Left lung (tissue), 10 donors: ENCODE data around the gene SLC13A2. TPM values are rescaled to one million over a fixed set of nuclear protein-coding genes. Genes with fewer than 3 reads are reported as not detected.
A peak's percentile ranks its signal among the peaks of the same experiment; 100 is the strongest.

Source experiments
- ATAC-seq: fragments of 200-7000 bp; cut with Tn5 transposase; one replicate; pipeline ENCODE4 v1.9.1; 2020; ENCODE audit warnings: moderate library complexity
- DNase-seq, 4 donors: peaks; one replicate each; pipeline ENCODE4 v3.0.0-alpha.2; 2013 to 2020
- H3K27ac ChIP-seq, 2 donors: fragments of 200-600 bp; sonication (generic) in 1 of 2; one replicate each; pipeline versions ENCODE4 v1.5.0 to v1.8.0; 2020 to 2021
- H3K27me3 ChIP-seq, 2 donors: fragments of 200-600 bp; sonication (generic) in 1 of 2; one replicate each; pipeline versions ENCODE4 v1.5.0 to v1.8.0; 2020 to 2021
- H3K36me3 ChIP-seq, 2 donors: fragments of 200-600 bp; sonication (generic) in 1 of 2; one replicate each; pipeline versions ENCODE4 v1.5.0 to v1.8.0; 2020 to 2021
- H3K4me1 ChIP-seq, 2 donors: fragments of 200-600 bp; one replicate each; pipeline ENCODE4 v1.8.0; 2021
- H3K4me3 ChIP-seq, 2 donors: fragments of 200-600 bp; sonication (generic) in 1 of 2; one replicate each; pipeline versions ENCODE4 v1.5.0 to v1.8.0; 2020 to 2021; ENCODE audit warnings: mild to moderate bottlenecking in 1 of 2
- H3K9me3 ChIP-seq, 2 donors: fragments of 200-600 bp; sonication (generic) in 1 of 2; one replicate each; pipeline versions ENCODE4 v1.5.0 to v1.8.0; 2020 to 2021
- intact Hi-C, 2 donors: fragments of 100-400 bp; cut with DNase I; formaldehyde crosslinking; loops; one replicate each; pipeline versions ENCODE4 v1.11.2 to v1.14.2; 2022
- polyA plus RNA-seq, 6 donors: library from polyadenylated mRNA; unstranded; fragments of 120-200 nt; gene quantifications; one replicate each; pipeline ENCODE4 v1.2.1, GENCODE V29; 2013; ENCODE audit not compliant: insufficient read length in 6 of 6
- total RNA-seq, 2 donors: library from RNA; stranded (reverse); fragmentation: NEBNext Ultra II Directional; extraction: Animal tissue kit (Norgen Biotek cat#: 25700); gene quantifications; one replicate each; pipeline ENCODE4 v1.2.1, GENCODE V29; 2021
- TF ChIP-seq, protein P1 (sequence below), 2 donors: fragments of 200-600 bp; sonication (generic) in 1 of 2; IDR thresholded peaks; one replicate each; pipeline versions ENCODE4 v1.5.0 to v1.8.0; 2021; ENCODE audit warnings: antibody characterized with exemption in 2 of 2
- donor health status: DM: no; HTN: yes; CAD: no.
- donor health status: DM: no; HTN: no; CAD: no.

Gene SLC13A2
- total and polyA plus RNA-seq, 8 donors = 0.13 to 0.60 (median 0.42) TPM; not detected in 2

DNA sequence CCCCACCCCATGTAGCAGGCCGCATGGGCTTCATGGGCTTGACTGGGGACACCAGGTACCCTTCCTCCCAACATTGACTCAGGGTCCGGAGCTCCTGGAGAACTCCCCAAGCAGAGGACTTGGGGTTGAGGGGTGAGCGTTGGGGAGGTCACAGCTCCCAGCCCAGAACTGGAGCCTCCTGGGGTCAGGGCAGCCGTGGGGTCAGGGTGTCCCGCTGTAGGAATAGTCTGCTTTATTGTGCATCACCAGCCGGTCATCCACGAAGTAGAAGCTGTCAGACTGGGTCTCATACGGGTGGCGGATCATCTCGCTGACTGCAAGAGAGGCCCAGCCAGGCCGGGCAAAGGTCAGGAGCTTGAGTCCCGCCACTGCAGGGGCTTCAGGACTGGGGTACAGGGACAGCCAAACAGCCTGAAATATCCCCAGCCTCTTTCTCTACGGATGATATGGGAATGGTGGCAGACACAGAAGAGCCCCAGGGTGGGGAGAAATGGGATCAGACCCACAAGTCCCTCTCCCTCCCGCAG lies 73.7 kb downstream of the SLC13A2 start:
- TF ChIP-seq, protein P1, sequence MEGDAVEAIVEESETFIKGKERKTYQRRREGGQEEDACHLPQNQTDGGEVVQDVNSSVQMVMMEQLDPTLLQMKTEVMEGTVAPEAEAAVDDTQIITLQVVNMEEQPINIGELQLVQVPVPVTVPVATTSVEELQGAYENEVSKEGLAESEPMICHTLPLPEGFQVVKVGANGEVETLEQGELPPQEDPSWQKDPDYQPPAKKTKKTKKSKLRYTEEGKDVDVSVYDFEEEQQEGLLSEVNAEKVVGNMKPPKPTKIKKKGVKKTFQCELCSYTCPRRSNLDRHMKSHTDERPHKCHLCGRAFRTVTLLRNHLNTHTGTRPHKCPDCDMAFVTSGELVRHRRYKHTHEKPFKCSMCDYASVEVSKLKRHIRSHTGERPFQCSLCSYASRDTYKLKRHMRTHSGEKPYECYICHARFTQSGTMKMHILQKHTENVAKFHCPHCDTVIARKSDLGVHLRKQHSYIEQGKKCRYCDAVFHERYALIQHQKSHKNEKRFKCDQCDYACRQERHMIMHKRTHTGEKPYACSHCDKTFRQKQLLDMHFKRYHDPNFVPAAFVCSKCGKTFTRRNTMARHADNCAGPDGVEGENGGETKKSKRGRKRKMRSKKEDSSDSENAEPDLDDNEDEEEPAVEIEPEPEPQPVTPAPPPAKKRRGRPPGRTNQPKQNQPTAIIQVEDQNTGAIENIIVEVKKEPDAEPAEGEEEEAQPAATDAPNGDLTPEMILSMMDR (IDR thresholded peaks at IDR 0.05) = no peak
- no peak for DNase-seq
- no peak for ATAC-seq

More for the DNA sequence above, 73.7 kb downstream of the SLC13A2 start:
- intact Hi-C loops = loop anchor here in 1 of 2 donors (10.0 kb wide), 1 partner anchor 68 kb away; the partner anchor contains the start of gene RSKR
- Histone ChIP-seq H3K4me1 (peaks cover 0 to 49% of the 10 kb centered on the region in 2 donors), H3K9me3 (no peaks in the 10 kb centered on the region), H3K27me3 (no peaks in the 10 kb centered on the region), H3K36me3 (peaks cover 0 to 10% of the 10 kb centered on the region in 2 donors), H3K4me3 (no peak overlapping the region), H3K27ac (peak overlapping the region in 1 of 2 donors; percentile 87)

Other genes with a start within 250 kb of the SLC13A2 start
- 10 to 100 TPM; 27.0 to 69.3 TPM for gene TMEM97, start 154.4 kb upstream of the SLC13A2 start, total RNA-seq
- 10 to 100 TPM; 39.6 to 53.9 (median 45.0) TPM for gene TMEM97, start 154.4 kb upstream of the SLC13A2 start, polyA plus RNA-seq
- gene IFT20, start 138.2 kb upstream of the SLC13A2 start, total RNA-seq = 10 to 100 TPM; 27.6 to 42.2 TPM
- gene IFT20, start 138.2 kb upstream of the SLC13A2 start, polyA plus RNA-seq = 10 to 100 TPM; 51.0 to 60.4 (median 56.8) TPM
- gene TNFAIP1, start 137.9 kb upstream of the SLC13A2 start, total RNA-seq = 10 to 100 TPM; 57.6 to 80.7 TPM
- gene TNFAIP1, start 137.9 kb upstream of the SLC13A2 start, polyA plus RNA-seq = 10 to 100 TPM; 34.2 to 41.6 (median 40.2) TPM
- 10 to 100 TPM; 65.6 to 76.8 TPM for gene POLDIP2, start 116.1 kb upstream of the SLC13A2 start, total RNA-seq
- 10 to 100 TPM; 56.0 to 67.8 (median 62.1) TPM for gene POLDIP2, start 116.1 kb upstream of the SLC13A2 start, polyA plus RNA-seq
- not detected for gene SEBOX, start 108.4 kb upstream of the SLC13A2 start, total RNA-seq
- not detected for gene SEBOX, start 108.4 kb upstream of the SLC13A2 start, polyA plus RNA-seq
- 1 to 10 TPM in 1 of 2 donors, under 1 TPM in 1; 0.50 to 1.6 TPM for gene VTN, start 103.3 kb upstream of the SLC13A2 start, total RNA-seq
- gene VTN, start 103.3 kb upstream of the SLC13A2 start, polyA plus RNA-seq = 1 to 10 TPM in 2 of 6 donors, under 1 TPM in 4; 0.42 to 2.2 (median 0.94) TPM
- 10 to 100 TPM; 12.9 to 19.9 TPM for gene SARM1, start 102.0 kb upstream of the SLC13A2 start, total RNA-seq
- 10 to 100 TPM; 11.7 to 15.3 (median 12.9) TPM for gene SARM1, start 102.0 kb upstream of the SLC13A2 start, polyA plus RNA-seq
- gene SLC46A1, start 67.4 kb upstream of the SLC13A2 start, total RNA-seq = 10 to 100 TPM; 23.7 to 28.8 TPM
- 10 to 100 TPM in 3 of 6 donors, 1 to 10 TPM in 3; 7.9 to 12.1 (median 10.5) TPM for gene SLC46A1, start 67.4 kb upstream of the SLC13A2 start, polyA plus RNA-seq
- gene FOXN1, start 32.7 kb downstream of the SLC13A2 start, total RNA-seq = under 1 TPM; 0.18 to 0.29 TPM
- gene FOXN1, start 32.7 kb downstream of the SLC13A2 start, polyA plus RNA-seq = under 1 TPM; 0.06 to 0.23 (median 0.15) TPM
- gene UNC119, start 79.0 kb downstream of the SLC13A2 start, total RNA-seq = 10 to 100 TPM; 25.7 to 28.9 TPM
- 10 to 100 TPM; 29.1 to 36.7 (median 35.9) TPM for gene UNC119, start 79.0 kb downstream of the SLC13A2 start, polyA plus RNA-seq
- gene PIGS, start 97.9 kb downstream of the SLC13A2 start, total RNA-seq = 10 to 100 TPM; 59.6 to 63.3 TPM
- gene PIGS, start 97.9 kb downstream of the SLC13A2 start, polyA plus RNA-seq = 10 to 100 TPM; 57.9 to 66.6 (median 64.0) TPM
- gene ALDOC, start 103.3 kb downstream of the SLC13A2 start, total RNA-seq = 10 to 100 TPM; 10.9 to 15.2 TPM
- 10 to 100 TPM; 17.7 to 25.5 (median 20.8) TPM for gene ALDOC, start 103.3 kb downstream of the SLC13A2 start, polyA plus RNA-seq
- 10 to 100 TPM in 1 of 2 donors, 1 to 10 TPM in 1; 9.5 to 15.2 TPM for gene SPAG5, start 125.4 kb downstream of the SLC13A2 start, total RNA-seq
- 10 to 100 TPM; 40.4 to 91.5 (median 63.4) TPM for gene SPAG5, start 125.4 kb downstream of the SLC13A2 start, polyA plus RNA-seq
- 10 to 100 TPM in 1 of 2 donors, 1 to 10 TPM in 1; 8.4 to 10.0 TPM for gene RSKR, start 140.5 kb downstream of the SLC13A2 start, total RNA-seq
- 10 to 100 TPM; 18.9 to 31.6 (median 26.4) TPM for gene RSKR, start 140.5 kb downstream of the SLC13A2 start, polyA plus RNA-seq
- 100 to 1,000 TPM; 139 to 184 TPM for gene BLTP2, start 171.5 kb downstream of the SLC13A2 start, total RNA-seq
- gene BLTP2, start 171.5 kb downstream of the SLC13A2 start, polyA plus RNA-seq = 100 to 1,000 TPM in 1 of 6 donors, 10 to 100 TPM in 5; 86.8 to 109 (median 92.7) TPM
- gene SDF2, start 188.3 kb downstream of the SLC13A2 start, total RNA-seq = 10 to 100 TPM; 57.3 to 58.1 TPM
- 10 to 100 TPM; 65.3 to 74.6 (median 70.6) TPM for gene SDF2, start 188.3 kb downstream of the SLC13A2 start, polyA plus RNA-seq
- gene SUPT6H, start 188.6 kb downstream of the SLC13A2 start, total RNA-seq = 10 to 100 TPM; 55.1 to 57.7 TPM
- gene SUPT6H, start 188.6 kb downstream of the SLC13A2 start, polyA plus RNA-seq = 10 to 100 TPM; 71.1 to 76.1 (median 74.1) TPM
- 1 to 10 TPM; 1.9 to 2.0 TPM for gene PROCA1, start 238.2 kb downstream of the SLC13A2 start, total RNA-seq
- gene PROCA1, start 238.2 kb downstream of the SLC13A2 start, polyA plus RNA-seq = 1 to 10 TPM; 6.0 to 8.3 (median 7.2) TPM
- gene RAB34, start 244.2 kb downstream of the SLC13A2 start, total RNA-seq = 10 to 100 TPM; 79.4 to 79.5 TPM
- 100 to 1,000 TPM; 184 to 213 (median 194) TPM for gene RAB34, start 244.2 kb downstream of the SLC13A2 start, polyA plus RNA-seq
- 1,000 to 10,000 TPM; 1,170 to 1,265 TPM for gene RPL23A, start 246.3 kb downstream of the SLC13A2 start, total RNA-seq
- gene RPL23A, start 246.3 kb downstream of the SLC13A2 start, polyA plus RNA-seq = 1,000 to 10,000 TPM; 1,036 to 1,220 (median 1,104) TPM